ENCODE data around the gene ULK1. TPM values are rescaled to one million over a fixed set of nuclear protein-coding genes. Genes with fewer than 3 reads are reported as not detected.

The ULK1 gene
- total RNA-seq, 1 experiment from 2014 or later: 34.2 TPM

- ATAC-seq (no peak), DNase-seq (ENCODE audit: low read depth, low spot score) (no peak)
- RAD21 ChIA-PET (ENCODE audit: low non-redundant PET in 1 of 2, low total read pairs in 2 of 2, uncharacterized antibody in 2 of 2, unreplicated experiment in 2 of 2): no interaction called here
- H3K4me1 ChIP-seq (ENCODE audit: control insufficient read depth in 1 of 2, insufficient read depth in 2 of 2, low read length in 2 of 2): peaks cover 7 to 8% of the 10 kb centered on the region in 2 experiments
- no peaks in the 10 kb centered on the region for H3K9me3 ChIP-seq (ENCODE audit: control insufficient read depth in 1 of 2, insufficient read depth in 1 of 2, low read depth in 1 of 2, low read length in 2 of 2)
- H3K4me3 ChIP-seq (replicated peaks in 1 of 2; ENCODE audit: low read depth in 1 of 2, low read length in 2 of 2): no peak overlapping the region
- no TSS peak for BruUV-seq (replicated peaks)
- no peak overlapping the region for H3K9ac ChIP-seq (ENCODE audit: low read length)
- H3K9me2 ChIP-seq (ENCODE audit: insufficient read depth): no peaks in the 10 kb centered on the region
- intact Hi-C loops (cut with micrococcal nuclease): no loop called here
- TF ChIP-seq ELF1 (IDR thresholded peaks at IDR 0.05; ENCODE audit: borderline replicate concordance, low read depth) (no peak), JUND (IDR thresholded peaks at IDR 0.05) (no peak), CTCF (IDR thresholded peaks at IDR 0.05 in 2 of 3, conservative IDR thresholded peaks at IDR 0.05 in 1 of 3; ENCODE audit: borderline replicate concordance in 1 of 3, insufficient read depth in 1 of 3, low read depth in 2 of 3, low read length in 2 of 3) (no peak), POLR2AphosphoS5 (IDR thresholded peaks at IDR 0.05; ENCODE audit: low read depth, low read length) (no peak), TCF7L2 (IDR thresholded peaks at IDR 0.05; ENCODE audit: borderline replicate concordance, extremely low read depth, insufficient read depth, insufficient read length) (no peak), RAD21 (IDR thresholded peaks at IDR 0.05; ENCODE audit: low read depth) (no peak), SIN3A (IDR thresholded peaks at IDR 0.05; ENCODE audit: low read depth) (no peak), CBX3 (IDR thresholded peaks at IDR 0.05; ENCODE audit: low read depth) (no peak)
- H3K4me2 ChIP-seq (ENCODE audit: low read length): no peak overlapping the region
- H2AFZ ChIP-seq (ENCODE audit: low read depth, low read length, poor library complexity, severe bottlenecking): no peak overlapping the region
- CTCF ChIA-PET: no interaction called here
- H4K20me1 ChIP-seq (ENCODE audit: insufficient read depth): no peaks in the 10 kb centered on the region
- POLR2A ChIA-PET: no interaction called here
- H3K27me3 ChIP-seq (ENCODE audit: insufficient read depth, low read length): no peaks in the 10 kb centered on the region
- no peaks in the 10 kb centered on the region; a peak in 1 of 4 replicates for H3K36me3 ChIP-seq (ENCODE audit: control insufficient read depth in 1 of 2, insufficient read depth in 2 of 2, low read length in 2 of 2)
- H3K79me2 ChIP-seq (ENCODE audit: insufficient read depth, low read length): no peaks in the 10 kb centered on the region
- H3K27ac ChIP-seq (ENCODE audit: low read depth, low read length): no peak overlapping the region
Measured at GRCh38 chr12:131907379-131908091, 13.1 kb downstream of the ULK1 start.

Measured in HCT116 (cell line).